Measurements from ENCODE around the gene SERINC1.

The SERINC1 gene

DNA sequence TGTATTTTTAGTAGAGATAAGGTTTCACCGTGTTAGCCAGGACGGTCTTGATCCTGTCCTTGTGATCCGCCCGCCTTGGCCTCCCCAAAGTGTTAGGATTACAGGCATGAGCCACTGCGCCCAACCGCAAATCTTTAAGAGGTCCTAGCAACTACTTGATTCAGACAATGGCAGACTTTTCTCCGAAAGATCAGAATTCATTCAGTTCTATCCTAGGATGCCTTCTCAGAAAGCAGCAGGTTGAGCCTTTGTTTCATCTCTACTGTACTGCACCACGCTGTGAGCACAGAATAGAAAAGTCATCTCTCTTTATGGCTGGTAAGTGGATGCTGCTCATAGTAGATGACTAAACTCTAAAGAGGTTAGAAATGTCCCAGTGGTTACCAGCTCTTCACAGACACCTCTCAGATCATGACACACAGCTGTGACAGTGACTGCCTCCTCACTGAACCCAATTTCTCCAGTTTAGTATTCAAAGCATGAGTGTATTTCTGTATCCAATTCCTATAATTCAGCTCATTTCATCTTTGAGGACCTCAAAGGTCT lies 78.2 kb downstream of the SERINC1 start:
- no peak for DNase-seq (ENCODE audit: low read depth, low spot score)
